Measurements from ENCODE around the gene CCDC157.

Gene CCDC157

DNA sequence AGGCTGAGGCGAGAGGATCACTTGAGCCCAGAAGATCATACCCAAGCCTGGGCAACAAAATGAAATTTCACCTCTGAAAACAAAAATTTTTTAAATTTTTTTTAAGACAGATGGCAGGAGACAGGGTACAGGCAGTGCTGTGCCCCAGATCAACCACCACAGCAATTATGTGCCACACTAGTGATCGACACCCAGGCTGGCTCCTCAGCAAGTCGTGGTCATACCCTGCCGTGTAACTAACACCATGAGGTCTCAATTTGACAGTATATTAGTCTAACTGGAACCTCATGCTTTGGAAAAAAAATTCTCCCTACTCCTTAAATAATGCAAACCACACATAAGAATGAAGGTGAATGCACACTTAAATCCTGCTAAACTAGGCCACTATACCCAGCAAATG is 8.4 kb upstream of the CCDC157 start:
- in situ Hi-C loops (cut with HindIII; ENCODE audit: low sequenced_read_pairs): no loop called here

DNA sequence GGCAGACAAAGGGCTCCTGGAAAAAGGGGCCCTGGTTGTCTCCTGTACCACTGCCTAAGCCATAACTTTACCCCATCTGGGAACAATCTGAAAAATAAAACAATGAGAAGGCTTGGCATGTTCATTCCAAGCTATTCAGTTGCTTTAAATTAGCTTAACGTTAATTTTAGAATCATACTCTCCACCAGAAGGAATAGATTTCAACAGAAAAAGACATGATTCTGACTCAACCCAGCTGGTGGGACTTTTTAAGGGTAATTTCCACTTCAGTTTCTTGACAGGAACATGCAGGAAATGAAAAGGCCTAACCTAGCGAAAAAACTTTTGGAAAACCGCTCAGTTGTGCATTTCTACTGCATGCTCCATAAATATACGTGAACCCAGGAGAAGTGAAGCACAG is 8.0 kb upstream of the CCDC157 start:
- in situ Hi-C loops (cut with HindIII; ENCODE audit: low sequenced_read_pairs): no loop called here

DNA sequence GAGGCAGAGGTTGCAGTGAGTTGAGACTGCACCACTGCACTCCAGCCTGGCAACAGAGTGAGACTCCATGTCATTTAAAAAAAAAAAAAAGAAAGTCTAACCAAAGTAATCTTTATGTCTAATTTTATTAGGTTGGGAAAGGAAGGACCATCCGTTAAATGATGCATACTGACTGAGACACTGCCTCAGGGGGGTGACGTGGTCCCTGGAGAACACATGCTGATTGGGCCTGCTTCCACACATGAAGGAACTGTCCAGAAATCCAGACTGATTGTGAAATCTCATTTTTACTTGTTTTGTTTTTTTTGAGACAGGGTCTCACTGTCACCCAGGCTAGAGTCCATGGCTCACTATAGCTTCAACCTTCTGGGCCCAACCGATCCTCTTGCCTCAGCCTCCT is 5.6 kb upstream of the CCDC157 start:
- in situ Hi-C loops (cut with HindIII; ENCODE audit: low sequenced_read_pairs): no loop called here

DNA sequence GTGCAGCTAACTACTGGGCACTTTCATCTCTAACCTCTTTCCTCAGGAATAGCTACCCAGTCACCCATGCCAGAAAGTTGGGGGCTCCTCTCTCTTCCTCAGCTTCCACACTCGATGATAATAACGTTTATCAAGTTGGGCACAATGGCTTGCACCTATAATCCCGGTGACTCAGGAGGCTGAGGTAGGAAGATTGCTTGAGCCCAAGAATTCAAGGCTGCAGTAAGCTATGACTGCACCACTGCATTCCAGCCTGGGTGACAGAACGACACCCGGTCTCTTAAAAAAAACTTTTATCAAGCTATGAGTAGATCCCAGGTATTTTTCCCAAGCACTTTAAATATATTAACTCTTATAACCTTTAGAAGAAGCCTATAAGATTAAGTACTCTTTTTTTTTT is 2.2 kb upstream of the CCDC157 start:
- in situ Hi-C loops (cut with HindIII; ENCODE audit: low sequenced_read_pairs): no loop called here

DNA sequence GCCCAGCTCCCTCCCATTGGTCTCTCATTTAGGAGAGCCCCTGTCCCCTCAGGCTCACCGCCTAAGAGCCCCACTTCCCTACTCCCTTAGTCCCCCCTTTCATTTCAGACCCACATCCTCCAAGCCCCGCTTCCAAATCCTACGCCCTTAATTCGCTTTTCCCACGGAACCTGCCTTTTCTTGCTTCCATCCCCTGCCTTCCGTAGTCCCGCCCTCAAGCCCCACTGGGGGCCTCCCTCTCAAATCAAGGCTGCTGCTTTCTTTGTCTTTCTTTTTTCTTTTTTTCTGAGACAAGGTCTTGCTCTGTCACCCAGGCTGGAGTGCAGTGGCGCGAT is 396 bp downstream of the CCDC157 start:
- in situ Hi-C loops (cut with HindIII; ENCODE audit: low sequenced_read_pairs): no loop called here

DNA sequence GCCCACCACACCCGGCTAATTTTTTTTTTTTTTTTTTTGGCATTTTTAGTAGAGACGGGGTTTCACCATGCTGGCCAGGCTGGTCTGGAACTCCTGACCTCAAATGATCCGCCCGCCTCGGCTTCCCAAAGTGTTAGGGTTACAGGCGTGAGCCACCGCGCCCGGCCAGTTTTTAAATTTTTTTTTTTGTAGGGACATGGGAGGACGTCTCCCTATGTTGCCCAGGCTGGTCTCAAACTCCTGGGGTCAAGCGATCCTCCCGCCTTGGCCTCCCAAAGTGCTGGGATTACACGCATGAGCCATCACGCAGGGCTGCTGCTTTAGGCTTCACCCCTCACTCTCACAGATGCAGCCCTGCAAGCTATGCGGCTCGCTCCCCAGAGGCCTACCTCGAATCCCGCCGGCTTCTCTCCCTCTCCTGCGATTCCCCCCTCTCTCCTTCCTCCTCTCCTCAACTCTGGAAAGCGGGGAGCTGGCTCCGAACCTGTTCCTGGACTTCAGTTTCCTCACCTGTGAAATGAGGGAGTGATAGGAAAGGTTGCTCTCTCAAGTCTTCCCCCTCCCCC is 926 bp downstream of the CCDC157 start:
- in situ Hi-C loops (cut with HindIII; ENCODE audit: low sequenced_read_pairs): no loop called here

DNA sequence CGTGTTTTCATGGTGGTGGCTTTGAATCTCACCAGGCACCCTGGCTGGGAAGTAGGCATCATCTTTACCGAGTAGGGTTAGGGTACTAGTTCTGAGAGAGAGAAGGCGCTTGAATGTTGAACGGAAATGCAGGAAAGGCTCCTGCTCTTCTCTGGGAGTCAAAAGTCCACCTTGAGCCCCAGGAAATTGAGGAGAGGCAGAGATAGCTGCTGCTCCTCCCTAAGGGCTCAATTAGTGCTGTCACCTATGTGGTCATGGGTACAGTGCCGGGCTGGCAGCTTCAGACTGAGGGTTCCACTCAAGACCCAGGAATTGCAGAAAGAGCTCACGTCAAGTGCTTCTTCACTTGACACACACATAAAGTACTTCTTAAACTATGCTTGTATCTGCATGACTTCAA is 1.7 kb downstream of the CCDC157 start:
- in situ Hi-C loops (cut with HindIII; ENCODE audit: low sequenced_read_pairs): no loop called here

DNA sequence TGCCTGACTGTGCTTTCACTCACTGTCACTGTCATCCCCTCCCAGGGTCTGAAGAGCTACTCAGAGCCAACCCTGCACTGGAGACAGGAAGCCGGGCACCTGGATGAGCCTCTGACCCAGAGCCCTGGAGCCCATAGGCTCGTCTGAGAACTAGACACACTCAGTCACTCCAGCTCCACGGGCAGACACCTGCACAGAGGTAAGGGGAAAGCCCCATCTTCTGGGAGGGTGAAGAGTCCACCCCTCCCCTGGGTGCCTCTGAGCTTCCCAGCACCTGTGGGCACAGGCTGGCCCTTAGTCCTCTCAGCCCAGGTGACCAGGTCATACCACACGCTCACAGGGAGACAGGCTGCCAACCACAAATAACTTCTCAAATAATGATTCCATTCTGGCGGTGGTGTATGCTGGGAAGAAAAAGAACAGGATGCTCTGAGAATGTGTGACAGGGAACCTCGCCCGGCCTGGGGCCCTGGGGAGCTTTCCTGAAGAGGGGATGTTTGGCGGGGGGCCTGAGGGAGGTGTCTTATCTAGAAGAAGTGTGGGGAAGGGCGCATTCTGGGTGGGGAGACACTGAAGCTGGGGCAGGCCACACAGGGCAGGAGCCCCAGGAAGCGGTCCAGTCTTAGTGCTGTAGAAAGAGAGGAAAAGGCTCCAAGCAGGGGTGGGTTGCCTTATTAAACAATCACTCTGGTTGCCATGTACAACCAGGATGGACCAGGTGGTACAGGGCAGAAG is 5.3 kb downstream of the CCDC157 start:
- in situ Hi-C loops (cut with HindIII; ENCODE audit: low sequenced_read_pairs): no loop called here

DNA sequence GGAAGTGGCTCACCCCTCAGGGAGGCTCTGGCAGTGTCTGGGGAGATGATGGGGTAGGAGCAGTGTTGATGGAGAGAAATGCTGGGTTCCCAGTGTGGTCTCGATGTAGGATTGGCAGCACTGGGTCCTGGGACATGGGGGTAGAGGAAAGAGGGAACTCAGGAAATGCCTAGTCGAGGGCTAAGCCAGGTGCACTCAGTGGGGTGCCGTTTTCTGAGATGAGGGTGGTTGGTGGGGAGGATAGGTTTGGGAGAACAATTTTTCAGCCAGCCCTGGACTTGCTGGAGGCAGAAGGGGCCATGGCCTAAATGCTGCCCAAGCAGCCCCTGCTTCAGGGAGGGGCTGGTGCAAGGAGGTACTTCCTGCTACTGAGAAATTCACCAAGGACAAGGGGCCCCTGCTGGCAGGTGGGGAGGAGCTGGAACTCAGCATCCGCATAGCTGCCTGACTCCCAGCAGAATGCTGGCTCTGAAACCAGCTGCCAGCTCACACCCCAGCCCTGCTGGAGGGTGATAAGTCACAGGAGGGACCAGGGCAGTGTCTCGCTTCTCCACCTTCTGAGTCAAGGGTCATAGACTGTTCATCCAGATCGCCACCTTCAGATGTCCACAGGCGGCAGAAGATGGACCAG is 6.0 kb downstream of the CCDC157 start:
- in situ Hi-C loops (cut with HindIII; ENCODE audit: low sequenced_read_pairs): no loop called here

DNA sequence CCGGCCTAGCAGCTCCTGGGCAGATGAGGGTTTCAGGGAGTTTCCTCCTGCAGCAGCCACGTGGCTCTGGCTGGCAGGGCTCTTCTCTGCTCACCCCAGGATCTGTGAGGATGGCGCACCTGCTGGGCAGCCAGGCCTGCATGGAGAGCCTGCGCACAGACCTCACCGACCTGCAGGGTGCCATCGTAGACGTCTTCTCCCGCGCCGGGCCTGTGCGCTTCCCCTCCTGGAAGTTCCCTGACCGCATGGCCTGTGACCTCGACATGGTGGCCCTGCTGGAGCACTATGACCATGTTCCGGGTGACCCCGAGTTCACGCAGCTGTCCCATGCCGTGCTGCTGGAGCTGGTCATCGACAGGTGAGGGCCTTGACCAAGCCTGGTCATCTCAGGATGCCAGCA is 9.1 kb downstream of the CCDC157 start:
- in situ Hi-C loops (cut with HindIII; ENCODE audit: low sequenced_read_pairs): no loop called here

DNA sequence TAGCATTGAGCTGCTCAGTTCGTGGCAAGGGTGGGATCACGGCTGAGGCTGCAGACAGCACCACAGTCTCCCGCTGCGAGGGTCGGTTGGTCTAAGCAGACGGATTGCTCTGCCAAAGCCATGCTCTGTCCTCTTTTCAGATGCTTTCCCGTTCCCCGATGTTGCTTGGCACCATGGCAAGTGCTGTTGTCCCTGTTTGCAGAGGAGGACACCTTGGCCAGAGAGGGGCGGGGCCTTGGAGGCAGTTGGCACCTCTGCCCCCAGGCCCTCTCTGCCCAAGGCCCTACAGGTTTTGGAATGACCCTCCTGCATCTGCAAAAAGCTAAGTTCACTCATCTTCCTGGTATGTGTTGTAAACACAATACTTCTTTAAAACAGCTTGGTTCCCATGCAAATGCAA is 11.6 kb downstream of the CCDC157 start:
- in situ Hi-C loops (cut with HindIII; ENCODE audit: low sequenced_read_pairs): no loop called here

DNA sequence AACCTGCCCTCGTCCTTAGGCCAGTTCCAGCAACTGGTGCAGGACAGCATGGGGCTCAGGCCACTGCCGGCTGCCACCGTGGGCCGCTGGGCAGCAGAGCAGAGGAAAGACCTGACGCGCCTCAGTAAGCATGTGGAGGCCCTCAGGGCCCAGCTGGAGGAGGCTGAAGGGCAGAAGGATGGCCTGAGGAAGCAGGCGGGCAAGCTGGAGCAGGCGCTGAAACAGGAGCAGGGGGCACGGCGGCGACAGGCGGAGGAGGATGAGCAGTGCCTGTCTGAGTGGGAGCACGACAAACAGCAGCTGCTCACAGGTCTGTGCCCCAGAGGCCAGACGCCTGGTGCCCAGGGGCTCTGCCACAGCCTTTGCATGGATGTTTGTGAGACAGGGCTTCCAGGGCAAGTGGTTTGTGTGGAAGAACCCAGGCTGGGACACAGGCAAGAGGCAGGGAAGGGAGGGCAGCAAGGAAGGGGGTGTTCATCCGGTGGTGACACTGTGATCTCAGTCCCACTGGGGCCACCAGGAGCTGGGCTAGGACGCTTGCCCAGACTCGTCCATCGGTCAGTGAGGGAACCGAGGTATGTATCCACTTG is 13.9 kb downstream of the CCDC157 start:
- in situ Hi-C loops (cut with HindIII; ENCODE audit: low sequenced_read_pairs): no loop called here

DNA sequence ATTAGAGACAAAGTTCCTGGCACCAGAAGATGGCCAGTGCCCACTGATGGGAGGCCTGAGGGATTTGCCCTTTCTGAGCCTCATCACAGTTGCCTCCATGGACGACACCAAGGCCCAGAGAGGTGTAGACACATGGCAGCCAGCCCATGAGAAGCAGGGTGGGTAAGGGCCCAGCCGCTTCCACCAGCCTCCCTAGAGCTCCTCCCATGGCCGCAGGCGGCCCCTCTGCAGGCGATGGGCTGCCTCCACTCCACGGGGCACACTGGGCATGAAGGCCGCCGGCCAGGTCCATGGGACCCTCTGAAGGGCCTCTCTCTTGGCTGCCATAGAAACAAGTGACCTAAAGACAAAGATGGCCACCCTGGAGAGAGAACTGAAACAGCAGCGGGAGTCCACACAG is 14.5 kb downstream of the CCDC157 start:
- in situ Hi-C loops (cut with HindIII; ENCODE audit: low sequenced_read_pairs): no loop called here

DNA sequence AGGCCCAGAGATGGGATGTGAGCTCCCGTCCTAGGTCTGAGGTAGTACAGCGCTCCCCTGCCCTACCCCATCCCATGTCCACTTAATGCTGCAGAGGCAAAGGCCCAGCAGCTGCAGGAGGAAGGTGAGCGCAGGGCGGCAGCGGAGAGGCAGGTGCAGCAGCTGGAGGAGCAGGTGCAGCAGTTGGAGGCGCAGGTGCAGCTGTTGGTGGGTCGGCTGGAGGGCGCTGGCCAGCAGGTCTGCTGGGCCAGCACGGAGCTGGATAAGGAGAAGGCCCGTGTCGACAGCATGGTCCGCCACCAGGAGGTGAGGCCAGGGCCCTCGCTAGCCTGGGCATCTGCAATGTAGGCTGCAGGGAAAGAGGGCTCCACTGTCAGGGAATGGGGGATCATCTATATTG is 15.2 kb downstream of the CCDC157 start:
- in situ Hi-C loops (cut with HindIII; ENCODE audit: low sequenced_read_pairs): no loop called here

DNA sequence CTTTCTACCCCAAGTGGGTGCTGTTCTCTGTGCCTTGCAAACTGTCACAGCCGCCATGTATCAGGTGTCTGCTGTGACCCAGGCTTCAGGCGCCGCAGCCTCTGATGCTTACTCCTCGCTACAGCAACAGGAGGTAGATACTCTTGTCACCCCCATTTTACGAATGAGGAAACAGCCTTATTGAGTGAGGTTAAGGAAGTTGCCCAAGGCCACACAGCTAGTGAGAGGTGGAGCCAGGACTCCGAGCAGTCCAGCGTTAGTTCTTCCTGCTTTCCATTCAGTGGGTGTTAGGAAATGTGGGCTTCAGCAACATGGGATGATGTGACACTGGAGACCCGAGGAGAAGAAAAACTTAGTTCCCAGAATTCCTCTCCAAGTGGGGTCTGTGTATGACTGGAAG is 16.1 kb downstream of the CCDC157 start:
- in situ Hi-C loops (cut with HindIII; ENCODE audit: low sequenced_read_pairs): no loop called here

DNA sequence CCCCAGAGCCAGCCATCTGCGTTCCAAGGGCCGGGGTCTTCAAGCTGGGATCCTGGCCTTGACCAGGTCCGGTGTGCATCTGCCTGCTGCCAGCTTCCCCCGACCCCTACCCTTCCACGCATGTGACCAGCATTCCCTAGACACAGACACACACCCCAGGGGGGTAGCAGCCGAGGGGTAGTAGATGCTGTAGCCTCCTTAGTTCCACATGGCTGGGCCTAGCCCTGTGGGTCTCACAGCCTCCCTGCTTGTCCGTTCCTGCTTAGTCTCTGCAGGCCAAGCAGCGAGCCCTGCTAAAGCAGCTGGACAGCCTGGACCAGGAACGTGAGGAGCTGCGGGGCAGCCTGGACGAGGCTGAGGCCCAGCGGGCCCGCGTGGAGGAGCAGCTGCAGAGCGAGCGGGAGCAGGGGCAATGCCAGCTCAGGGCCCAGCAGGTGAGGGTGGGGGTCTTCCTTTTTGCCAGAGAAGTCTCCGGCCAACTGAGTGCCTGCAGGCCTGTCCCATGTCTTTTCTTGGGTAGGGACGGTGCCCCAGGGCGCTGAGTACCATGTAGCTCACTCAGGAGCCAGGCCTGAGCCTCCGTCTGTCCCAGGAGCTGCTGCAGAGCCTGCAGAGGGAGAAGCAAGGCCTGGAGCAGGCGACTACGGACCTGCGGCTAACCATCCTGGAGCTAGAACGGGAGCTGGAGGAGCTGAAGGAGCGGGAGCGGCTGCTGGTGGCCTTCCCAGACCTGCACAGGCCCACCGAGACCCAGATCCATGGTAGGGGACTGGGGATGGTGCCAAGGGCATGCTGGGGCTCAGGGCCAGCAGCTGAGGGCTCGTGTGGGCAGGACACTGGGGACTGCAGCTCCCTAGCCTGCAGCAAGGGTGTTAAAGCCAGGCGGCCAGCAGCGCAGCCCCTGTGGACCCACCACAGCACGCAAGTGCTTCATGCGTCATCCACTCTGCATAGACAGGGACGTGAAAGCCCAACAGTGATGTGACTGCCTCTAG is 16.8 kb downstream of the CCDC157 start:
- in situ Hi-C loops (cut with HindIII; ENCODE audit: low sequenced_read_pairs): no loop called here

DNA sequence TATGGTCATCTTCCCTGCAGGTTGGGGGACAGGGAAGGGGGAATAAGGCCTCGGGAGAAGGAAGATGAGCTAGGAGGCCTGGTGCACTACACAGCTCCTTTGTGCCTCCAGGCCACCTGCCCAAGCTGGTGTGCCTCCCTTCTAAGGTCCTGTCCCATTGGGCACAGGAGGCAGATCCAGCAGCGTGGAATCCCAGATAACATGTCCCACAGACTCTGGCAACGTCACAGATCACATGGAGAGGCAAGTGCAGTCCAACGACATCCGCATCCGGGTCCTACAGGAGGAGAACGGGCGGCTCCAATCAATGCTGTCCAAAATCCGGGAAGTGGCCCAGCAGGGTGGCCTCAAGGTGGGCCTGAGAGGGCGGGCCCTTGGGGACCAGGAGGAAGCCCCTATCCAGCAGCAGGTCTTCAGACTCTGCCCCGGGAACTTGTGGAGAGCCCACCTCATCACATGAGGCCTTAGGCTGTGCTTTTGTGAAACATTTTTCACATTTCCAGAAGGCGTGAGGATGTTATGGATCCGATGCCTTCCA is 18.6 kb downstream of the CCDC157 start:
- in situ Hi-C loops (cut with HindIII; ENCODE audit: low sequenced_read_pairs): no loop called here

DNA sequence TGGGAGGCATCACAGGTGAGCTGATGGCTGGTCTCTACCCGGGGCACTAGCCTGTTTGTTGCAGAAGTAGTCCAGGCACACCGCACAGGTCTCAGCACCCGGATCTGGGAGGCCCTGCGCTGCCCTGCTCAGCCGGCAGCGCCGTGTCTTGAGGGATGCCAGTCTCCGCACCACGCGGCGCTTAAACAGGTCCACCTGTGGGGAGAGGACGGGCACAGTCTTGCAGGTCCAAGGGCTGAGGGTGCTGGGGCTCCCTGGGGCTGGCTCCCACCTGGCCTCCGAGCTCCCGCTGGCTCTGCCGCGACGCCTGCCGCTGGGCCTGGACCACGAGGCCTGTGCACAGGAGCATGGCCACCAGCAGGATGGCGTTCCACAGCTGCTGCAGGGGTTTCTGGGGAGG is 23.2 kb downstream of the CCDC157 start:
- in situ Hi-C loops (cut with HindIII; ENCODE audit: low sequenced_read_pairs): no loop called here

DNA sequence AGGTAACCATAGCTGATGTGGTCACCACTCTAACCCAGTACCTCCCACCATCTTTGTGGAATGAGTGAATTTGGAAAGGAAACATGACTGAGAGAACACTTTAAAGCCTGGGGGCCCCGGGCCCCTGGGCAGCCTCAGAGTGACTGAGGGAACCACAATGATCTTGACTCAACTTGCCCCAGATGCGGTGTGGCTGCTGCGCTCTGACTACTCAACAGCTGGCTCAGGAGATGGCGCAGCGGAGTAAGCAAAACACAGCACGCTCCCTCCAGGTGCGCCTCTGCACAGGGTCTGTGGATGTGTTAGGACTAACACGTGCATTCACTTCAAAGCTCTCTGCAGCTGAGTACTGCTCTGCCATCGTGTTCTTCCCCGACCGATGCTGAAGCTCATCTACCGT is 24.5 kb downstream of the CCDC157 start:
- in situ Hi-C loops (cut with HindIII; ENCODE audit: low sequenced_read_pairs): no loop called here

DNA sequence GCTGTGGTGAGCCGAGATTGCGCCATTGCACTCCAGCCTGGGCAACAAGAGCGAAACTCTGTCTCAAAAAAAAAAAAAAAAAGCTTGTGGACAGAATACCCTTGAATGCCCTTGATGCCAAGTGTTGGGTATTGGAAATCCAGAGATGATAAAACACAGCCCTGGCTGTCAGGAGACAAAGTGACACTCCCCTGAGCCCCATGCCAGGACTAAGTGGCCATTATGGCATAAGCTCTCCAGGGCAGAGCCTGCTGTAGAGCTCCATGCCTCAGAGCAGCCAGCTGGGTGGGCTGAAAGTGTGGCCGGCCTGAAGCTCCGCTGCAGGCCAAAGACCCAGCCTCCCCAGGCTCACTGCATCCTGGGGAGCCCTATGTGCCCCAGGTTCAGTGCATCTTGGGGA is 25.5 kb downstream of the CCDC157 start:
- in situ Hi-C loops (cut with HindIII; ENCODE audit: low sequenced_read_pairs): no loop called here

DNA sequence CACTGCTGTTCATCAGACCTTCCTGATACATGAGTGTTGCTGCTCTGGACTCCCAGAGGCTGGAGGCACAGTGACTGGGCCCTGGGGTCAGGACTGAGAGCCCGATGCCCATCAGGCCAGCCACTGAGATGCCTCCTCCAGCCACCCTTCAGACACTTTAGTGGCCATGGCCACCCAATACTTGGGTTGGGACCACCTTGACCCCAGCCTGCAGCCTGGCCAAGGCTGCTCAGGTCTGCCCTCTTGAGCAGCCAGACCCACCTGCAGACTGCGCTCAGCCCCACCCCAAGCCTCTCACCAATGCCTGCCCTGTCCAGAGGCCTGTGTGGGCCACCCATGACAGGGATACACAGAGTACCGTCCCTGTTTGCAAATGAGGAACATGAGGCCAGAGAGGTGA is 26.3 kb downstream of the CCDC157 start:
- in situ Hi-C loops (cut with HindIII; ENCODE audit: low sequenced_read_pairs): no loop called here
